ENCODE results near the gene FOLR1. TPM values are rescaled to one million over a fixed set of nuclear protein-coding genes. Genes with fewer than 3 reads are reported as not detected.

The FOLR1 gene
- total RNA-seq, 4 donors from 2014 or later = 0.40 to 1.0 TPM; not detected in 2

DNA sequence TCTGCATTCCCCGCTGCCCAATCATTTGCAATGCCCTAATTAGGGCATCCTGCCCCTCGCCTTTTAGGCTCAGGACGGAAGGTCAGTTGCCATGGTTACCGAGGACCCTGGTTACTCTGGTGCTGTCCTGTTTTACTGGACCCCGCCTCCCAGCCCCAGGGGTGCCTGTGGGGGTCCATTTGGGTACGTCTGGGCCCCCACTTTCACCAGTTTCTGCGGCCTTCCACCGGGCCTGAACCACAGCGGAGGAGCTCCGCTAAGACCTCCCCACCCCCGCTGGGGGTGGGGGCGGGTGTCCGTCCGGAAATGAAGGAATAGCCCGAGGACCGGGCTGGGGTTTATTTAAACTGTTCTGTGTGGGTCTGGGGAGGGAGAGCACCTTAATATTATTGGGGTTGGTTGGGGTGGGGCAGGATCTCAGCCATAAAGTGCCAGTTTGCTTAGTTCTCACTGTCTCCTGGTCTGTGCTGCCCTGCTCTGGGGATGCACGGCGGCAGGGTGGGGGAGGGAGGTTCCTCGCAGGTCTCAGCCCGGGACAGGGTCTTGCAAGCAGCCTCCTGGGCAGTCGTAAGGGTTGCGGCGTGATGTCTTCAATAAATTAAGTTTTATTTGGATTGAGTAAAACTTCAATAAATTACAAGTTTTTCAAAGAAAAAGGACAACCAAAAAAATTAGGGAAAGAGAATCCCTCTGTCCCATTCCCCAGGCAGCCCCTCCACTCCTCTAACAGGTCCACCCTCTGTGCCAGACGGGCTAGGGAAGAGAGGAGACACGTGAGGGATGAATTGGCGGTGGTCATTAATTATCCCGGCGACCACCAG is 46.8 kb downstream of the FOLR1 start:
- WGBS = 63% methylated on average over 28 of the region's 28 CpGs
- Histone ChIP-seq H3K4me1 (peaks cover 44 to 81% (median 71%) of the 10 kb centered on the region in 4 donors), H3K4me3 (peak overlapping the region in 3 of 4 donors; percentile 47 to 62 (median 56)), H3K27me3 (peaks cover 9 to 33% (median 16%) of the 10 kb centered on the region in 4 donors), H3K9me3 (no peaks in the 10 kb centered on the region), H3K27ac (replicated peaks in 1 of 4) (peak overlapping the region; percentile 76 to 86 (median 78)), H3K36me3 (peaks cover 16 to 48% (median 44%) of the 10 kb centered on the region in 4 donors)
- TF ChIP-seq POLR2AphosphoS5 (IDR thresholded peaks at IDR 0.05) = no peak
- TF ChIP-seq EP300 (IDR thresholded peaks at IDR 0.05) = no peak
- no peak for TF ChIP-seq POLR2A (IDR thresholded peaks at IDR 0.05; ENCODE audit: low read depth)
- TF ChIP-seq, protein P1, sequence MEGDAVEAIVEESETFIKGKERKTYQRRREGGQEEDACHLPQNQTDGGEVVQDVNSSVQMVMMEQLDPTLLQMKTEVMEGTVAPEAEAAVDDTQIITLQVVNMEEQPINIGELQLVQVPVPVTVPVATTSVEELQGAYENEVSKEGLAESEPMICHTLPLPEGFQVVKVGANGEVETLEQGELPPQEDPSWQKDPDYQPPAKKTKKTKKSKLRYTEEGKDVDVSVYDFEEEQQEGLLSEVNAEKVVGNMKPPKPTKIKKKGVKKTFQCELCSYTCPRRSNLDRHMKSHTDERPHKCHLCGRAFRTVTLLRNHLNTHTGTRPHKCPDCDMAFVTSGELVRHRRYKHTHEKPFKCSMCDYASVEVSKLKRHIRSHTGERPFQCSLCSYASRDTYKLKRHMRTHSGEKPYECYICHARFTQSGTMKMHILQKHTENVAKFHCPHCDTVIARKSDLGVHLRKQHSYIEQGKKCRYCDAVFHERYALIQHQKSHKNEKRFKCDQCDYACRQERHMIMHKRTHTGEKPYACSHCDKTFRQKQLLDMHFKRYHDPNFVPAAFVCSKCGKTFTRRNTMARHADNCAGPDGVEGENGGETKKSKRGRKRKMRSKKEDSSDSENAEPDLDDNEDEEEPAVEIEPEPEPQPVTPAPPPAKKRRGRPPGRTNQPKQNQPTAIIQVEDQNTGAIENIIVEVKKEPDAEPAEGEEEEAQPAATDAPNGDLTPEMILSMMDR (IDR thresholded peaks at IDR 0.05) = no peak
- intact Hi-C loops (cut with DNase I) = loop anchor here (1.0 to 5.0 kb wide), 2 partner anchors 14 to 179 kb away; partner anchors contain the start of gene INPPL1
- no peak for DNase-seq (ENCODE audit: extremely low spot score)

DNA sequence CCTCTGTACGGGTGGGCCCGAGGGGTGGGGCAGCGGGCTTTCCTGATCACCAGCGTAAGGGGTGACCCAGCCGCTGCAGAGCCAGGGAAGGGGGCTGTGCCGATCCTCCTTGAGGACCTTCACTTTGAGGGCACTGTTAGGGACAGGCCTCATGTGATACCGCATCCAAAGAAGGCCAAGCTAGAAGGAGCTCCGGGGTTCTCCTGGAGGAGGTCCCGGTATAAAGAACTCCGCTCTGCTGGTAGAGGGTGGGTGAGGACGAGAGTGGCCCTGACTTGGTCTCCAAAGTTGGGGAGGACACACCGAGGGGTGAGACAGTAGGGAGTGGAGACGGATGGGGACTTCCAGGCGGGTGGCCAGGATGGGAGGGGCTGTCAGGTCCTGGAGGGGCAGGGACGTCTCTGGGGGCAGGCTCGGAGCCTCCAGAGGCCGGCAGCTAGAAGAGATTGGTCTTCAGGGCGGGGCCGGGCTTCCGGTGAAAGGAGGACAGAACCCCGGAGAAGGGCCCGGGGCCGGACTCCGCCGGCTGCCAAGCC is 47.4 kb downstream of the FOLR1 start:
- TF ChIP-seq POLR2A (IDR thresholded peaks at IDR 0.05; ENCODE audit: low read depth) (no peak), POLR2AphosphoS5 (IDR thresholded peaks at IDR 0.05) (peak in 1 of 2 donors; percentile 16), EP300 (IDR thresholded peaks at IDR 0.05) (no peak)
- TF ChIP-seq, protein P1 (IDR thresholded peaks at IDR 0.05) = no peak
- H3K4me3 ChIP-seq = peak overlapping the region; percentile 47 to 62 (median 55)
- peaks cover 10 to 41% (median 38%) of the 10 kb centered on the region in 4 donors for H3K36me3 ChIP-seq
- 10% methylated on average over 7 of the region's 25 CpGs for WGBS
- peaks cover 51 to 81% (median 77%) of the 10 kb centered on the region in 4 donors for H3K4me1 ChIP-seq
- peak overlapping the region; percentile 76 to 86 (median 78) for H3K27ac ChIP-seq (replicated peaks in 1 of 4)
- H3K9me3 ChIP-seq = no peaks in the 10 kb centered on the region
- intact Hi-C loops (cut with DNase I) = loop anchor here (5.0 kb wide), 1 partner anchor 178 kb away; no protein-coding TSS in a partner anchor
- DNase-seq (ENCODE audit: extremely low spot score) = no peak
- H3K27me3 ChIP-seq = peaks cover 16 to 39% (median 22%) of the 10 kb centered on the region in 4 donors

DNA sequence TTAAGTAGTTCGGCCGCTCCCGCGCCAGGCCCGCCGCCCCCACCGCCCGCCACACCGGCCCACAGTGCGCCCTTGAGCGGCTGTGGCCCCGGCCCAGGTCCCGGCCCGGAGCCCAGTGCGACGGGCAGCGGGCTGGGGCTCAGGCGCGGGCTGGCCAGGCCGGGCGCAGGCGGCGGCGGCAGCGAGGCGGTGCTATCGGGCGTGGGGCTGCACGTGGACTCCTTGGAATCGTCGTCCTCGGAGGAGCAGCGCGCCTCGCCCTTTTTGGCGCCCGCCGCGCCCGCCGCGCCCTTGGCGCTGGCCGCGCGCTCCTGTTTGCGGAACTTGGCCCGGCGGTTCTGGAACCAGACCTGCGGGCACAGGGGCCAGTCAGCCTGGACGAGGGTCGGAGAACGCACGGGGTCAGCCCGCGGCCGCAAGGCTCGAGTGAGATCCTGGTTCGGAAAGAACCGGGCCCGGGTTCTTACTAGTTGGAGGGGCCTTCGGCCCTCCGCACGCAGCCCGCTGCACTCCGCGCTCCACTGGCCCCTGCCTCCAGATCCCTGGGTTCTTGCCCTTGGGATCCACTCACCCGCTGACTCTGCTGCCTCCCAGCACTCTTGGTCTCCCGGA is 48.0 kb downstream of the FOLR1 start:
- H3K27me3 ChIP-seq = peaks cover 18 to 45% (median 28%) of the 10 kb centered on the region in 4 donors
- 23% methylated on average over 2 of the region's 69 CpGs for WGBS
- intact Hi-C loops (cut with DNase I) = loop anchor here (5.0 kb wide), 1 partner anchor 177 kb away; no protein-coding TSS in a partner anchor
- peak overlapping the region; percentile 47 to 62 (median 55) for H3K4me3 ChIP-seq
- H3K4me1 ChIP-seq = peaks cover 54 to 80% (median 78%) of the 10 kb centered on the region in 4 donors
- H3K27ac ChIP-seq (replicated peaks in 1 of 4) = peak overlapping the region; percentile 76 to 86 (median 78)
- peaks cover 9 to 35% (median 32%) of the 10 kb centered on the region in 4 donors for H3K36me3 ChIP-seq
- no peaks in the 10 kb centered on the region for H3K9me3 ChIP-seq
- no peak for TF ChIP-seq EP300 (IDR thresholded peaks at IDR 0.05)
- TF ChIP-seq, protein P1 (IDR thresholded peaks at IDR 0.05) = peak; percentile 21 to 42 (median 25)
- no peak for TF ChIP-seq POLR2A (IDR thresholded peaks at IDR 0.05; ENCODE audit: low read depth)
- peak in 1 of 2 donors; percentile 42 for TF ChIP-seq POLR2AphosphoS5 (IDR thresholded peaks at IDR 0.05)
- no peak for DNase-seq (ENCODE audit: extremely low spot score)

DNA sequence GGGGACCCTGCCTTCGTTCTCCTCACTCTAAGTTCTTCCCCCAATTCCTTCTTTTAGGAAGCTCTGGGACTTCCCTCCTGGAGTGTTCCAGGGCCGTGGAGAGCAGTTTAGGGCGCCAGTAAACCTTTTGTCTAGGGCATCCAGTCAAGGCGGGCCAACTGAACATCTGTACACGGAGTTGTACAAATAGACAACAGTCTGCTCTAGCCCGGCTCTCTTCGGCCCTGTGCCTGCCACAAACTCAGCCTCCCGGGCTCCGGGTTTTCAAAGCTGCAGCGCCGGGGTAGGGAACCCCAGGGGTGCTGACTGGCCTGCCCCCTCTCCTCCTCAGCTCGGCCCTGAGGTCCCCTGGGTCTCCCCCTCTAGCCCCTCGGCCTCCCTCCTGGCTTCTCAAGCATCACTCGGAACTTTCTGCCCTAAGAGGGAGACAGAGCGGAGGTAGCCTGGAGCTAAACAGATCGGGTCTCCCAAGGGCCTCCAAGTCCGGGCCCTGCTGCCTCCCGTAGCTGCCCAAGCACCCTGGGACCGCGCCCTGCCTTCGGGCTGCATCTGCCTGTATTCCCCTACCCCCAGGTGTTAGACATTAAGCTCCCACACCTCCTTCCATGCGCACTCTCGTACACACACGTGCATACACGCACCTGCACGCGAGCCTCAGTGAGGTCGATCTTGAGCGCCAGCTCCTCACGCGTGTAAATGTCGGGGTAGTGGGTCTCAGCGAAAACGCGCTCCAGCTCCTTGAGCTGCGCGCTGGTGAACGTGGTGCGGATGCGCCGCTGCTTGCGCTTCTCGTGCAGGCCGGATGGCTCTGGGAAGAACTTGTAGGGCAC is 48.7 kb downstream of the FOLR1 start:
- Histone ChIP-seq H3K27ac (replicated peaks in 1 of 4) (peak overlapping the region; percentile 76 to 86 (median 78)), H3K36me3 (peaks cover 9 to 28% (median 25%) of the 10 kb centered on the region in 4 donors), H3K9me3 (no peaks in the 10 kb centered on the region), H3K4me1 (peaks cover 53 to 73% (median 71%) of the 10 kb centered on the region in 4 donors), H3K27me3 (peaks cover 18 to 52% (median 34%) of the 10 kb centered on the region in 4 donors), H3K4me3 (peak overlapping the region; percentile 47 to 62 (median 55))
- intact Hi-C loops (cut with DNase I) = no loop called here
- no peak for DNase-seq (ENCODE audit: extremely low spot score)
- WGBS = 28% methylated on average over 17 of the region's 44 CpGs
- TF ChIP-seq POLR2A (IDR thresholded peaks at IDR 0.05; ENCODE audit: low read depth) (no peak), EP300 (IDR thresholded peaks at IDR 0.05) (no peak), POLR2AphosphoS5 (IDR thresholded peaks at IDR 0.05) (no peak)
- TF ChIP-seq, protein P1 (IDR thresholded peaks at IDR 0.05) = no peak

Measured in esophagus muscularis mucosa (tissue), 4 donors.